Left lung (tissue), 10 donors: ENCODE measurements around the gene TMEM11. TPM values are rescaled to one million over a fixed set of nuclear protein-coding genes. Genes with fewer than 3 reads are reported as not detected.

ENCODE experiments used
- ATAC-seq: fragments of 200-7000 bp; cut with Tn5 transposase; one replicate; pipeline ENCODE4 v1.9.1; 2020; ENCODE audit warnings: moderate library complexity
- DNase-seq, 4 donors: peaks; one replicate each; pipeline ENCODE4 v3.0.0-alpha.2; 2013 to 2020
- H3K27ac ChIP-seq, 2 donors: fragments of 200-600 bp; sonication (generic) in 1 of 2; one replicate each; pipeline versions ENCODE4 v1.5.0 to v1.8.0; 2020 to 2021
- H3K27me3 ChIP-seq, 2 donors: fragments of 200-600 bp; sonication (generic) in 1 of 2; one replicate each; pipeline versions ENCODE4 v1.5.0 to v1.8.0; 2020 to 2021
- H3K36me3 ChIP-seq, 2 donors: fragments of 200-600 bp; sonication (generic) in 1 of 2; one replicate each; pipeline versions ENCODE4 v1.5.0 to v1.8.0; 2020 to 2021
- H3K4me1 ChIP-seq, 2 donors: fragments of 200-600 bp; one replicate each; pipeline ENCODE4 v1.8.0; 2021
- H3K4me3 ChIP-seq, 2 donors: fragments of 200-600 bp; sonication (generic) in 1 of 2; one replicate each; pipeline versions ENCODE4 v1.5.0 to v1.8.0; 2020 to 2021; ENCODE audit warnings: mild to moderate bottlenecking in 1 of 2
- H3K9me3 ChIP-seq, 2 donors: fragments of 200-600 bp; sonication (generic) in 1 of 2; one replicate each; pipeline versions ENCODE4 v1.5.0 to v1.8.0; 2020 to 2021
- intact Hi-C, 2 donors: fragments of 100-400 bp; cut with DNase I; formaldehyde crosslinking; loops; one replicate each; pipeline versions ENCODE4 v1.11.2 to v1.14.2; 2022
- polyA plus RNA-seq, 6 donors: library from polyadenylated mRNA; unstranded; fragments of 120-200 nt; gene quantifications; one replicate each; pipeline ENCODE4 v1.2.1, GENCODE V29; 2013; ENCODE audit not compliant: insufficient read length in 6 of 6
- total RNA-seq, 2 donors: library from RNA; stranded (reverse); fragmentation: NEBNext Ultra II Directional; extraction: Animal tissue kit (Norgen Biotek cat#: 25700); gene quantifications; one replicate each; pipeline ENCODE4 v1.2.1, GENCODE V29; 2021
- TF ChIP-seq, protein P1 (sequence below), 2 donors: fragments of 200-600 bp; sonication (generic) in 1 of 2; IDR thresholded peaks; one replicate each; pipeline versions ENCODE4 v1.5.0 to v1.8.0; 2021; ENCODE audit warnings: antibody characterized with exemption in 2 of 2
- donor health status: DM: no; HTN: yes; CAD: no.
- donor health status: DM: no; HTN: no; CAD: no.

Gene TMEM11
- total and polyA plus RNA-seq, 8 donors = 17.1 to 25.1 (median 19.5) TPM

GRCh38 chr17:21177854-21178600, 35.9 kb downstream of the TMEM11 start:
- intact Hi-C loops = no loop called here
- Histone ChIP-seq H3K4me3 (no peak overlapping the region), H3K36me3 (peaks cover 0 to 48% of the 10 kb centered on the region in 2 donors), H3K4me1 (no peaks in the 10 kb centered on the region), H3K27ac (no peak overlapping the region), H3K27me3 (no peaks in the 10 kb centered on the region), H3K9me3 (no peaks in the 10 kb centered on the region)
- ATAC-seq = no peak
- TF ChIP-seq, protein P1, sequence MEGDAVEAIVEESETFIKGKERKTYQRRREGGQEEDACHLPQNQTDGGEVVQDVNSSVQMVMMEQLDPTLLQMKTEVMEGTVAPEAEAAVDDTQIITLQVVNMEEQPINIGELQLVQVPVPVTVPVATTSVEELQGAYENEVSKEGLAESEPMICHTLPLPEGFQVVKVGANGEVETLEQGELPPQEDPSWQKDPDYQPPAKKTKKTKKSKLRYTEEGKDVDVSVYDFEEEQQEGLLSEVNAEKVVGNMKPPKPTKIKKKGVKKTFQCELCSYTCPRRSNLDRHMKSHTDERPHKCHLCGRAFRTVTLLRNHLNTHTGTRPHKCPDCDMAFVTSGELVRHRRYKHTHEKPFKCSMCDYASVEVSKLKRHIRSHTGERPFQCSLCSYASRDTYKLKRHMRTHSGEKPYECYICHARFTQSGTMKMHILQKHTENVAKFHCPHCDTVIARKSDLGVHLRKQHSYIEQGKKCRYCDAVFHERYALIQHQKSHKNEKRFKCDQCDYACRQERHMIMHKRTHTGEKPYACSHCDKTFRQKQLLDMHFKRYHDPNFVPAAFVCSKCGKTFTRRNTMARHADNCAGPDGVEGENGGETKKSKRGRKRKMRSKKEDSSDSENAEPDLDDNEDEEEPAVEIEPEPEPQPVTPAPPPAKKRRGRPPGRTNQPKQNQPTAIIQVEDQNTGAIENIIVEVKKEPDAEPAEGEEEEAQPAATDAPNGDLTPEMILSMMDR (IDR thresholded peaks at IDR 0.05) = no peak
- DNase-seq = no peak

DNA sequence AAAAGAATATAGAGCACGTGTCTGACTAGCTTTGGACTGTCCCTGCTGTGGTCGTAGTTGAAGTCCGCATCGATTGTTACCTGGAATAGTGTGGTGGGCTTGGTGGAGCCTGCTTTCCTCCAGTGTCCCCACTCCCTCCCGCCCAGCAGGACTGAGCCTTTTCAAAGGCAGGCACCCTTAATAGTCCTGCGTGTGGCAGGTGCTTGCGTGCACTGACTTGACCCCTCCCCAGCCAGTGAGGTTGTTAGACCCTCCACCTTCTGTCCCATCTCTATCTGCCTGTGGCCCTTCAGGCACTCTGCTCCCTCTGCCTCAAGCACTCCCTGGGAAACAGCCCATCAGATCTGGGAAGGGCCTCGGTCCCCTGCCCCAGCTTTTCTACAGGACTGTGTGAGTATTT, 36.6 kb downstream of the TMEM11 start:
- H3K36me3 ChIP-seq = peaks cover 0 to 54% of the 10 kb centered on the region in 2 donors
- ATAC-seq (no peak), DNase-seq (no peak)
- no peaks in the 10 kb centered on the region for H3K27me3 ChIP-seq
- H3K4me1 ChIP-seq = no peaks in the 10 kb centered on the region
- TF ChIP-seq, protein P1 (IDR thresholded peaks at IDR 0.05) = no peak
- H3K4me3 ChIP-seq = no peak overlapping the region
- H3K27ac ChIP-seq = no peak overlapping the region
- H3K9me3 ChIP-seq = no peaks in the 10 kb centered on the region
- intact Hi-C loops = no loop called here

DNA sequence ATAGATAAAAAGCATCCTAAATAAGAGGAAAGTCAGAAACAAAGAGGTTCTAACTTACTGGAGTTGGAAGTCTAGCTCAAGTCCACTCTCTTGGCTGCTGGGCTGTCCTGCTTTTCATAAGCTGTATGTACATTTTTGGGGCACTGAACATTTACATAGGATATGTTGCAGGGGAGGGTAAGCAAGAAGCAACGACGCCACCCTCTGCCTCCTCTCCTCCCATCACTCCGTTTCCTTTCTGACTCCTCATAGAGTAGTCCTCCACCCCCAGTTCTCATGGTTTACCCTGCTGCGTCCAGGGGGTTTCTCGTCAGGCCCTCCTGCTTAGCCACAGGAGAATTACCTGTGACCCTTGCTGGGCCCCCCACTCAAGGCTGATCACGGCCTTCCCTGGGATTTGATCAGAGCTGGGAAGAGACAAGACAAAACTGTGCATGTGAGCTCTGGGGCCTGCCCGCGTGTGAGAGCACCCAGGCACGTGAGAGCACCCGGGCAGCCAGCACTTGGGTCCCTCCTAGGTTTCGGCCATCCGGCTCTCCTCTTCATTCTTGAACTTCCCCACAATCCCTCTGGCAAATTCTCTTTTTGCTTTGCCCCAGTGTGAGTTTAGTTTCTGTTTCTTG, 37.1 kb downstream of the TMEM11 start:
- Histone ChIP-seq H3K9me3 (no peaks in the 10 kb centered on the region), H3K4me1 (no peaks in the 10 kb centered on the region), H3K27me3 (no peaks in the 10 kb centered on the region), H3K27ac (no peak overlapping the region), H3K36me3 (peaks cover 0 to 60% of the 10 kb centered on the region in 2 donors), H3K4me3 (no peak overlapping the region)
- DNase-seq (no peak), ATAC-seq (no peak)
- intact Hi-C loops = no loop called here
- TF ChIP-seq, protein P1 (IDR thresholded peaks at IDR 0.05) = no peak

GRCh38 chr17:21174713-21175112, 39.2 kb downstream of the TMEM11 start:
- Histone ChIP-seq H3K36me3 (peaks cover 0 to 58% of the 10 kb centered on the region in 2 donors), H3K27me3 (no peaks in the 10 kb centered on the region), H3K27ac (no peak overlapping the region), H3K4me1 (peaks cover 6 to 15% of the 10 kb centered on the region in 2 donors), H3K9me3 (no peaks in the 10 kb centered on the region), H3K4me3 (no peak overlapping the region)
- no peak for ATAC-seq
- DNase-seq = no peak
- TF ChIP-seq, protein P1 (IDR thresholded peaks at IDR 0.05) = no peak
- intact Hi-C loops = no loop called here

DNA sequence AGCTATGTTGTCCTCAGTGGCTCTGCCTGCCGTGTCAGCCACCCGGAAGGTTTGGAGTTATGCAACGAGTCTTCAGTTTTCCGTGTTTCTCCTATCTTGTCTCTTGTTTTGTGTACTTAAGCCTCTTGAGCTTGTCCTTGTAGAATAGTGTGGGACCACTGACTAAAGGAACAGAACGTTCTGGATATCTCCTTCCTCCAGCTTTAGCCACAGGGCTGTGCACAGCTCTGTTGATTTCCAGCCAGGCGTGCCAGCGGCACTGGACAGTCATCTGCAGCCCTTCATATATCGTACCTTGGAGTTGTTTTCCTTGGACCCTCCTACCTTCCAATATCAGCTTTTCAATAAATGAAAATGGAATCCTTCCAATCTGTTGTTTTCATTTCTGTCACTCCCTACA, 39.8 kb downstream of the TMEM11 start:
- no peaks in the 10 kb centered on the region for H3K9me3 ChIP-seq
- ATAC-seq = no peak
- no peak for DNase-seq
- H3K27ac ChIP-seq = no peak overlapping the region
- H3K27me3 ChIP-seq = no peaks in the 10 kb centered on the region
- TF ChIP-seq, protein P1 (IDR thresholded peaks at IDR 0.05) = no peak
- H3K36me3 ChIP-seq = peaks cover 0 to 53% of the 10 kb centered on the region in 2 donors
- intact Hi-C loops = no loop called here
- H3K4me3 ChIP-seq = no peak overlapping the region
- peaks cover 6 to 15% of the 10 kb centered on the region in 2 donors for H3K4me1 ChIP-seq
